NCI-H524 (cell line): ENCODE data around the gene TMEM150B.
A peak's percentile ranks its signal among the peaks of the same experiment; 100 is the strongest.
"Not testable (repeated sequence)": the region's sequence is repeated elsewhere in the genome, so short reads cannot be mapped to it uniquely, and the experiment has no call there.

ENCODE experiments used
- DNase-seq, 2 experiments: peaks; one replicate each; lab custom pipeline; 2025; lab: John Stamatoyannopoulos, UW

TMEM150B gene

GRCh38 chr19:55339105-55339888, 14.2 kb upstream of the TMEM150B start, which contains the start of gene KMT5C:
KMT5C (plus strand) TSS chr19:55339876; CDS start chr19:55341937, 2,061 bp downstream.
- DNase-seq, result peak; percentile 100

GRCh38 chr19:55336101-55336500, 11.0 kb upstream of the TMEM150B start:
- no peak for DNase-seq

GRCh38 chr19:55333870-55334269, 8.7 kb upstream of the TMEM150B start:
- DNase-seq, result no peak

GRCh38 chr19:55329791-55330190, 4.7 kb upstream of the TMEM150B start:
- not testable (repeated sequence) for DNase-seq

- DNase-seq, result peak in 1 of 2 experiments; percentile 41
These were observed 3.7 kb upstream of the TMEM150B start for GRCh38 chr19:55328774-55329318.

- no peak for DNase-seq
These were observed 479 bp downstream of the TMEM150B start for GRCh38 chr19:55324662-55325061.

- no peak for DNase-seq
These were observed 2.8 kb downstream of the TMEM150B start for GRCh38 chr19:55322204-55322885.

GRCh38 chr19:55321466-55322137, 3.5 kb downstream of the TMEM150B start:
- no peak for DNase-seq

GRCh38 chr19:55320844-55321419, 4.2 kb downstream of the TMEM150B start:
- no peak for DNase-seq

GRCh38 chr19:55319785-55320184, 5.4 kb downstream of the TMEM150B start:
- DNase-seq, result peak; percentile 12 to 26

GRCh38 chr19:55316646-55317045, 8.5 kb downstream of the TMEM150B start:
- DNase-seq, result no peak

- no peak for DNase-seq
These were observed 9.1 kb downstream of the TMEM150B start for GRCh38 chr19:55315956-55316525.

- no peak for DNase-seq
These were observed 10.7 kb downstream of the TMEM150B start for GRCh38 chr19:55314396-55314795.

GRCh38 chr19:55312621-55313512, 12.3 kb downstream of the TMEM150B start:
- DNase-seq, result no peak

GRCh38 chr19:55311797-55312196, 13.3 kb downstream of the TMEM150B start:
- DNase-seq, result no peak

GRCh38 chr19:55311397-55311796, 13.7 kb downstream of the TMEM150B start:
- no peak for DNase-seq

GRCh38 chr19:55310498-55310897, 14.6 kb downstream of the TMEM150B start:
- DNase-seq, result no peak

- no peak for DNase-seq
These were observed 15.7 kb downstream of the TMEM150B start for GRCh38 chr19:55309448-55309847.

GRCh38 chr19:55308281-55308680, 16.9 kb downstream of the TMEM150B start:
- DNase-seq, result no peak

GRCh38 chr19:55306712-55307111, 18.4 kb downstream of the TMEM150B start:
- DNase-seq, result no peak
